ENCODE results near the gene UGT1A7. TPM values are rescaled to one million over a fixed set of nuclear protein-coding genes. Genes with fewer than 3 reads are reported as not detected.

The UGT1A7 gene
- total and polyA plus RNA-seq, 9 of the 15 experiments (the other 6 are each of a cell fraction or from before 2014, with no cell fraction given): not detected

GRCh38 chr2:233760043-233760442 is 78.3 kb downstream of the UGT1A7 start, which contains the start of gene UGT1A1:
Gene UGT1A1, plus strand, starts transcription at chr2:233760270. Its CDS starts 18 bp downstream, at chr2:233760288.
- ChIA-PET POLR2A (interaction anchor here (0.5 to 0.7 kb wide), 3 partner anchors 11 to 42 kb away, joined by 3 to 4 read pairs (median 4); no protein-coding TSS in a partner anchor), CTCF (ENCODE audit: low intra/inter-chr PET ratio) (no interaction called here)
- intact Hi-C loops (cut with micrococcal nuclease) (no loop called here), in situ Hi-C loops (cut with MboI) (no loop called here)
- DNase-seq (ENCODE audit: extremely low read depth in 1 of 4, low spot score in 3 of 4) (no peak), ATAC-seq (no peak), FAIRE-seq (no peak)
- Histone ChIP-seq H3K9me3 (replicated peaks; ENCODE audit: control insufficient read depth, insufficient read depth, low read depth, low read length) (no peaks in the 10 kb centered on the region), H3K36me3 (ENCODE audit: control insufficient read depth, insufficient read depth, low read length) (no peaks in the 10 kb centered on the region), H3K27ac (ENCODE audit: extremely low read depth, low read depth, low read length) (no peak within 1 kb of the TSS), H3K4me2 (ENCODE audit: insufficient read depth, low read length) (no peak within 1 kb of the TSS), H3K9ac (ENCODE audit: insufficient read depth in 1 of 2, low read depth in 2 of 2, low read length in 2 of 2) (no peak within 1 kb of the TSS), H3K4me3 (no peak within 1 kb of the TSS), H3K4me1 (replicated peaks in 1 of 2; ENCODE audit: control insufficient read depth in 2 of 2, insufficient read depth in 2 of 2, low read length in 2 of 2) (peaks cover 0 to 3% of the 10 kb centered on the region in 2 experiments; a peak in 2 of 5 replicates), H3K9me1 (ENCODE audit: control insufficient read depth, insufficient read depth, low read length) (no peaks in the 10 kb centered on the region), H2AFZ (ENCODE audit: low read depth, low read length) (no peak within 1 kb of the TSS), H3K79me2 (ENCODE audit: control insufficient read depth, insufficient read depth, low read length) (no peaks in the 10 kb centered on the region), H3K27me3 (ENCODE audit: control insufficient read depth in 2 of 2, insufficient read depth in 2 of 2, low read length in 2 of 2) (peaks cover 0 to 13% of the 10 kb centered on the region in 2 experiments; a peak in 2 of 5 replicates), H4K20me1 (replicated peaks; ENCODE audit: control insufficient read depth, insufficient read depth, low read length) (no peaks in the 10 kb centered on the region)
- BruUV-seq (replicated peaks): no TSS peak
- 2% methylated on average over 6 of the region's 6 CpGs for WGBS (ENCODE audit: insufficient coverage, low coverage, missing lambda C conversion rate)
- no peak for TF ChIP-seq CREBBP (IDR thresholded peaks at IDR 0.05; ENCODE audit: low read depth, low read length)
- no peak for TF ChIP-seq ZNF717 (CRISPR knock-in tag; IDR thresholded peaks at IDR 0.05)
- no peak for TF ChIP-seq MAFF (IDR thresholded peaks at IDR 0.05; ENCODE audit: low read length)
- peak; percentile 84 for TF ChIP-seq TFE3 (CRISPR knock-in tag; IDR thresholded peaks at IDR 0.05)
- TF ChIP-seq RAD51 (IDR thresholded peaks at IDR 0.05; ENCODE audit: borderline replicate concordance, low read depth): peak; percentile 65
